ENCODE measurements around the gene GBX2.

- no peak for TF ChIP-seq CTCF (IDR thresholded peaks at IDR 0.05; ENCODE audit: insufficient read depth, low read depth, low read length)
- TF ChIP-seq EZH2 (IDR thresholded peaks at IDR 0.05; ENCODE audit: insufficient read depth, low read length) = no peak
Observed at GRCh38 chr2:236161082-236161462, 7.1 kb downstream of the GBX2 start.
